Measurements from ENCODE around the gene NARF.
"Not testable (repeated sequence)": the region's sequence is repeated elsewhere in the genome, so short reads cannot be mapped to it uniquely, and the experiment has no call there.

The NARF gene

DNA sequence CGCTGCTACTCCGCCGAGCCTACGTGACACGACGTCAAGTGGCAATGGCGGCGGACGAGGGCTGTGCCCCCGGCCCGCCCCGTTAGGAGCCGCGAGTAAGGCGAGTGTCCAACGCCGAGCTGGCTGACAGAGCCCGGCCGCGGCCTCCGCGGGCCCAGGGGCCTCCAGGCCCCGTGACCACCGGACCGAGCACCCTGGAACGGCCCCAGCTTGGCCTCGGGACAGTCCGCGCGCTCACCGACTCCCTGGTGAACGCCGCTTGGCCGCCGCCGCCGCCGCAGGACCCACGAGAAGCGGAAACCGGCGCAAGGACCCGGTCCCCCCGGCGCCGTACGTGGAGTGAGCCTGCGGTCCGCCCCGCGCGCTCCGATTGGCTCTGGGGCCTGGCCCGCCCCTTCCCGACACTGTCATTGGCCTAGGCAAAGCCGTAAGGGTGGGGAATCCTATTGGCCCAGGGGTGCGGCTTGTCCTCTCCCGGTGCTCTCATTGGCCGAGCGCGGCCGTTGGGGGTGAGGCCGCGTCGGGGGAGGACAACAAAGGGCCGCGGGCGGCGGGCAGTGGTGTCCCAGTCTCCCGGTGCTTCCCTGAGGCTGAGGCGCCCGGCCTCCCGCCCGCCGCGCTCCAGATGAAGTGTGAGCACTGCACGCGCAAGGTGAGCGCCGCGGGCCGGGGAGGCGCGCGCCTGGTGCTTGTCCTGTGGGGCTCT is at the start of gene NARF:
Gene NARF, plus strand, starts transcription at position 563 of the 706 bp plus-strand sequence. Its CDS starts 63 bp downstream, at position 626.
- DNase-seq: peak; percentile 98 to 99

DNA sequence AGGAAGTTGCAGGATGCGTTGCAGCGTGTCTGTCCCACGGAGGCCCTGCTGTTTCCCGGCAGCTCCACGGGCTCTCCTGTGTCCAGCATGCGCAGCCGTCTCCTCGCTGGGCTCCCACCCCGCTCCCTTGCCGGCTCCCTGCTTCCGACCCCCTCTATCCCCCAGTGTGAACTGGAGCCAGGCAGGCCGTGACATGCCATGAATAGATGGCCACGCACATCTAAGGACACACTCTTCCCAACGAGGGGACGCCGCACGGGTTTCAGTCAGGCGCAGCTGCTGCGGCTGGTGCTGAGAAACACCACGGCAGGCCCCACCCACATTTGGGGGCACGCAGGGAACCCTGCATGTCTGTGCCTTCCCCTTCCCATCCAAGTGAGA is 49.6 kb upstream of the NARF start:
- no peak for DNase-seq

GRCh38 chr17:82410014-82410716 is 48.4 kb upstream of the NARF start:
- DNase-seq: no peak

DNA sequence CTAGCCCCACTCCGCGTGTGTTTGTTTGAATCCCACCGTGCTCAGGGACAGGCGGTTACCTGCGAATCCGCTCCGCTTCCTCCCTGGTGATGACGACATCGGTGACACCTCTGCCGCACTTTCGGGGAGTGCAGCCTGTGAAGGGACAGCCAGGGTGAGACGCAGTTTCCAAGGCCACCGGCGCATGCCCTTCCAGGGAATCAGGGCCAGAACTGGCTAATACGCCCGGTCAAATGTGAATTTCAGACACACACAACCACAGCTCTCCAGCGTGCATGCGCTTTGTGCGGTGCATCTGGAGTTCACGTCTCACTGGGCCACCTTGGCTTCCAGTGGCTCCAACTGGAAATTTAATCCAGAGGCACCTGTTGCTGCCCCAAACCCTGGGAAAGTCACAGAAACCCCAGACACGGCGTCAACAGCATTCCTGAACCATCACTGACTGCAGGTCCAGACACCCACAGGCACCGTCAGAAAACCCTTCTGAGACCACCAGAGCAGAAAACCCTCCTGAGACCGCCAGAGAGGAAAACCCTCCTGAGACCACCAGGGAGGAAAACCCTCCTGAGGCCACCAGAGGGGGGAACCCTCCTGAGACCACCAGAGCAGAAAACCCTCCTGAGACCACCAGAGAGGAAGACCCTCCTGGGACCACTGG is 47.0 kb upstream of the NARF start:
- DNase-seq: no peak

DNA sequence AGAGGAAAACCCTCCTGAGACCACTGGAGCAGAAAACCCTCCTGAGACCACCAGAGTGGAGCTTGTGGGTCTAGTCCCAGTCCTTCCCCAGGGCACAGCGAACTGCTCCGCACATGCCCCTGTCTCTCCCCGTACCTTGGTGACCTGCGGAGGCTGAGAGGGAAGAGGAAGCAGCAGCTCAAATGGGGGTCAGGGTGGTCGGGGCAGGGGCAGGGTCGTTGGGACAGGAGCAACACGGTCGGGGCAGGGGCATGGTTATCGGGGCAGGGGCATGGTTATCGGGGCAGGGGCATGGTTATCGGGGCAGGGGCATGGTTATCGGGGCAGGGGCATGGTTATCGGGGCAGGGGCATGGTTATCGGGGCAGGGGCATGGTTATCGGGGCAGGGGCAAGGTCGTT is 46.5 kb upstream of the NARF start:
- not testable (repeated sequence) for DNase-seq

DNA sequence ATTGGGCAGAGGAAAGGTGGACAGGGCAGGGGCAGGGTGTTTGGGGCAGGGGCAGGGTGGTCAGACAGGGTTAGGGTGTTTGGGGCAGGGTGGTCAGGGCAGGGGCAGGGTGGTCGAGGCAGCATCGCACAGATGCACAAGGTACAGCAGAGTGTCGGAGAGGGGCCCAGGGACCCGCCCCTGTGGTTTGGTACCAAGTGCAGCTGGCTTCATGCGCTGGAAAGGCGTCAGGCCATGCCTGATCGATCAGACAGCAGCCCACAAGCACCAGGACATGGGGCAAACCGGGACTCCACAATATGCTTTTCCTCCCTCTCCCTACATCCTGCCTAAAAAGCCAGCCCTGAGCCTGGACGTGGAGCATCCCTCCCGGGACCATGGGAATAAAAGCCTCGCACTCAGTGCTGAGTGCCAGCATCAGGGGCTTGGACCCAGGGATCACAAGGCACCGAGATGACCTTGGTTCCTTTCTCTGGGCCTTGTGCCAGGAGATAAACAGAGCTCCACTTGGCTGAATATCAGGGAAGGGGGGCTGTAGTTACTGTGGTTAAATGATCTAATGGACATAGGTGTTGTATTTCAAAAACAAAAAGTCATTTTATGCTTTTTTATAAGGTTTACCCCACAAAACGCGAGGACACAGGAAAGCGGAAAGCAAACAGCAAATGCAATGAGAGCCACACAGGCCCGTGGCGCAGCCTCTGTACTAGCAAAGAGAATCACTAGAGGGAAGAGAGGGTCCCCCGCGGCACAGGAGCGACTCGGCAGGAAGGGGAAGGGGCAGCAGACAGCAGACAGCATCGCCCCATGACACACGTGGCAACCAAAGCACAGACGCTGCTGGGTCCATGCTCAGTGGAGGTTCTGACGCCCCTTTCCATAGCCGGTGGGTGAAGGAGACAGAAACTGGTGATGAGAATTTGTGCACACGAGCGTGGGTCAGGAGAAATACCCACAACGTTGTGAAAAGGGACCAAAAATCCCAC is 45.7 kb upstream of the NARF start:
- DNase-seq: no peak

DNA sequence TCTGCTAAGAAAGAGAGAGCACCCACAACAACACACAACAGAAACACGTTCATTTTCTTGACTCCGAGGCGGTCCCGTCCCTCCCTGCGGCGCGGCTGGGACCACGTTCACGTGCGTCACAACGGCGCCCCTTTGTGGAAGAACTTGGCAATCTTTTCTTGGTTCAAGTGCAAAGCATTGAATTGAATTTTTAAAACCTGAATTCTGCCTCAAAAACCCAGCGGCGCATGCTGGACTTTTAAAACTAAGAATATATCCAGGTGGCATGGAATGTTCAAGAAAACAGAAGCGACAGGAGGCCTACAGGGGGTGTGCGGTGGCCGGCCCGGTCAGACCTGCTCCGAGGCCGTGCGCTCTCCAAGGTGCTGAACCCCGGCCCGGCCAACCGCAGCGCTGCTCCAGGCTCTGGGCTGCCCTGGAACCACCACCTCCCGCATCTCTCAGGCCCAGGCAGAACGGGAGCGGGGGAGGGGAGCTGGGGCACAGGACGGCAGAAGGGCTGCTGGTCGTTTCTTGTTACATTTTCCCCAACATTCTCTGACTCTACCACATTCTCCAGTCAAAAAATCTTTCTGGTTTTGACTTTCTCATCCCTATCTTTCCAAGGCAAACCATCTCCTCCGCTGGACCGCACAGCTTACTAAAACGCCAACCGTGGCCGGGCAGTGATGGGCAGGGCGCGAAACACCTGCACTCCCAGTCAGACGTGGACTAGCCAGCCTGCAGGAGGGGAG is 43.8 kb upstream of the NARF start:
- peak; percentile 30 to 60 for DNase-seq

DNA sequence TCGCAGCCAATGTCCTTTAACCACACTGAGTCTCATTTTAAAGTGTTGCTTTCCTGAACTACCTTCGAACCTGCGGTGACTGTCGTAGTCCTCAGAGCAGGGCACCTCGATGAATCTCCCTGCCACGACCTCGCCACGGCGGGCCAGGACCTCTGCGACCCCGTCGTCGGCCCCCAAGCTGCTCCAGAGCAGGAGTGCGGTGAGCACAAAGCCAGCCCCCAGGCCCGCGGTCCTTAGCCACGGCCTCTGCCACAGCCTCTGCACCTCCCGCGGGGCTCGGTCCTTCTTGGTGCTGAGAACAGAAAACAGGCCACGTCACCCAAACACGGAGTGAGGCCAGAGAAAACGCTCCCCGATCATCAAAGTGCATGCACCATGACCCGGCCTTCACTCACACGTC is 43.2 kb upstream of the NARF start:
- DNase-seq: no peak

GRCh38 chr17:82415786-82416185 is 42.8 kb upstream of the NARF start:
- DNase-seq: no peak

- DNase-seq: no peak
Measured at GRCh38 chr17:82416264-82416663, 42.3 kb upstream of the NARF start.

DNA sequence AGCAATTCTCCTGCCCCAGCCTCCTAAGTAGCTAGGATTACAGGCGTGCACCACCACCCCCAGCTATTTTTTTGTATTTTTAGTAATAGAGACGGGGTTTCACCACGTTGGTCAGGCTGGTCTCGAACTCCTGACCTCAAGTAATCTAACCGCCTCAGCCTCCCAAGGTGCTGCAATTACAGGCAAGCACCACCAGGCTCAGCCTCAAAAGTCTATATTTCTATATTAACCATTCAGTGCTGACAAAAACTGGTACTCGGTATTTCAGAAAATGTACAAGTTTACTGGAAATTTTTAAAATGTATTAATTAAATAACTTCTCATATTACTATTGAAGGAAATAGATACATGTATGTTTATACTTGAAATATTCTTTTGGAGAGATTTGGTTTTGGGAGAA is 41.8 kb upstream of the NARF start:
- DNase-seq: no peak

- peak; percentile 85 to 87 for DNase-seq
Measured at GRCh38 chr17:82418001-82418986, 40.2 kb upstream of the NARF start, which contains the start of the genes HEXD and OGFOD3. TSS of gene HEXD (plus strand) at chr17:82418347. CDS start at chr17:82419800, 1,453 bp downstream. TSS of gene OGFOD3 (minus strand) at chr17:82418586. CDS start at chr17:82418485, 101 bp downstream.

DNA sequence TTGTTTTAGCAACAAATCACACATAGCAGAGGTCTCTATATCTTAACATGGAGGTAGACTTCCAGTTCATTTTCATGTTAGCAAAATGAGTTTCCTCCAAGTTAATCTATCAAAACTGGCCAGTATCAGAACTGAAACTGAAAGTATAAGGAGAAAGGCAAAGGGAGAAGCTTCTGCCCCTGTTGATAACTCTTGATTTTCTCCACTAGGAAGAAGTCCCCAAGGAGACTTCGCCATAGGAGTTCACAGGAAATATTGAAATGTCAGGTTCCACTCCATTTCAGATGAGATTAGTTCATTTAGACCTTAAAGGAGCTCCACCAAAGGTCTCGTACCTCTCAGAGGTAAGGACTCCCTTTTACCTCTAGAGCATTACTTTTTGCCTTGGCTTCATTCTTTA is 39.0 kb upstream of the NARF start:
- DNase-seq: no peak

GRCh38 chr17:82424001-82424862 is 34.3 kb upstream of the NARF start:
- DNase-seq: no peak

DNA sequence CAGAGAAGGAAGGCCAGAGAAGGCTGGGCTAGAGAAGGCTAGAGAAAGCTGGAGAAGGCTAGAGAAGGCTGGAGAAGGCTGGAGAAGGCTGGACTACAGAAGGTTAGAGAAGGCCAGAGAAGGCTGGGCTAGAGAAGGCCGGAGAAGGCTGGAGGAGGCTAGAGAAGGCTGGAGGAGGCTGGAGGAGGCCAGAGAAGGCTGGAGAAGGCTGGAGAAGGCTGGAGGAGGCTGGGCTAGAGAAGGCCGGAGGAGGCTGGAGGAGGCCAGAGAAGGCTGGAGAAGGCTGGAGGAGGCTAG is 33.7 kb upstream of the NARF start:
- DNase-seq: no peak

- no peak for DNase-seq
Measured at GRCh38 chr17:82428546-82428945, 30.0 kb upstream of the NARF start.

GRCh38 chr17:82429824-82430223 is 28.7 kb upstream of the NARF start:
- no peak for DNase-seq

- DNase-seq: no peak
Measured at GRCh38 chr17:82432017-82432416, 26.5 kb upstream of the NARF start.

DNA sequence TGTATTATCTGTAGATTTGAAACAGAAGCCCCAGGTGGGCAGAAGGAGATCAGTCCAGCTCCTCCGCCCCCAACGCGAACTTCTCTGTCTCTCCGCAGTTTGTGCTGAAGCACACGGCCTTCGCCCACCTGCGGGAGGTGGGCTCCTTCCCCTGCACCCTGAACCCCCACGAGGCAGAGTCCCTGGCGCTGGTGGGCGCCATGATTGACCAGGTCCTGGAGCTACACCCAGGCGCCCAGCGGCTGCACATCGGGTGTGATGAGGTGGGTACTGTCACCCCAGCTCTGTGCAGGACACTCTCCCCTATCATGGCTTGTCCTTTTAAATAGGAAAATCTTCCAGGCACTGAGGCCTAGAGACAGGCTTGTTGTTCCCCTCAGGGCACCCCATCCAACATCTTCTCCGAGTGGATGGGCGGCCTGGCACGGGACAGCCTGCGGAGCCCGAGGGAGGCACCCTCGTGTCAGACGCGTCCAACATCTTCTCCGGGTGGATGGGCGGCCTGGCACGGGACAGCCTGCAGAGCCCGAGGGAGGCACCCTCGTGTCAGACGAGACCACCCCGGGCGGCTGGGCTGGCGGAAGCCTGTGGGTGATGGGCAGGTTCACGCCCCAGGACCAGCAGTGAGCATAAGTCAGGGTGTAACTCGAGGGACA is 24.9 kb upstream of the NARF start:
- no peak for DNase-seq
